ENCODE data around the gene SMTNL2.
"Not testable (repeated sequence)": the region's sequence is repeated elsewhere in the genome, so short reads cannot be mapped to it uniquely, and the experiment has no call there.

Gene SMTNL2

GRCh38 chr17:4635823-4636375 lies 51.6 kb downstream of the SMTNL2 start:
- DNase-seq (ENCODE audit: low spot score), result no peak

GRCh38 chr17:4636474-4637100 lies 52.3 kb downstream of the SMTNL2 start:
- DNase-seq (ENCODE audit: low spot score), result no peak

- DNase-seq (ENCODE audit: low spot score), result not testable (repeated sequence)
Measured at GRCh38 chr17:4638766-4639165, 54.4 kb downstream of the SMTNL2 start.

GRCh38 chr17:4639301-4640059 lies 55.2 kb downstream of the SMTNL2 start:
- DNase-seq (ENCODE audit: low spot score), result not testable (repeated sequence)

- DNase-seq (ENCODE audit: low spot score), result not testable (repeated sequence)
Measured at GRCh38 chr17:4640569-4641188, 56.4 kb downstream of the SMTNL2 start.

- no peak for DNase-seq (ENCODE audit: low spot score)
Measured at GRCh38 chr17:4641297-4642195, 57.2 kb downstream of the SMTNL2 start, which contains the start of gene ALOX15. TSS of gene ALOX15 (minus strand) at chr17:4641678. CDS start at chr17:4641651, 27 bp downstream.

GRCh38 chr17:4642286-4642685 lies 58.0 kb downstream of the SMTNL2 start:
- no peak for DNase-seq (ENCODE audit: low spot score)

- no peak for DNase-seq (ENCODE audit: low spot score)
Measured at GRCh38 chr17:4643676-4644075, 59.3 kb downstream of the SMTNL2 start.

GRCh38 chr17:4645642-4646041 lies 61.3 kb downstream of the SMTNL2 start:
- DNase-seq (ENCODE audit: low spot score), result no peak

- DNase-seq (ENCODE audit: low spot score), result no peak
Measured at GRCh38 chr17:4648741-4649140, 64.4 kb downstream of the SMTNL2 start.

- no peak for DNase-seq (ENCODE audit: low spot score)
Measured at GRCh38 chr17:4652997-4653396, 68.7 kb downstream of the SMTNL2 start.

- DNase-seq (ENCODE audit: low spot score), result not testable (repeated sequence)
Measured at GRCh38 chr17:4655933-4656332, 71.6 kb downstream of the SMTNL2 start.

- no peak for DNase-seq (ENCODE audit: low spot score)
Measured at GRCh38 chr17:4657678-4658077, 73.3 kb downstream of the SMTNL2 start.
